ENCODE measurements around the gene CTIF.

The CTIF gene

DNA sequence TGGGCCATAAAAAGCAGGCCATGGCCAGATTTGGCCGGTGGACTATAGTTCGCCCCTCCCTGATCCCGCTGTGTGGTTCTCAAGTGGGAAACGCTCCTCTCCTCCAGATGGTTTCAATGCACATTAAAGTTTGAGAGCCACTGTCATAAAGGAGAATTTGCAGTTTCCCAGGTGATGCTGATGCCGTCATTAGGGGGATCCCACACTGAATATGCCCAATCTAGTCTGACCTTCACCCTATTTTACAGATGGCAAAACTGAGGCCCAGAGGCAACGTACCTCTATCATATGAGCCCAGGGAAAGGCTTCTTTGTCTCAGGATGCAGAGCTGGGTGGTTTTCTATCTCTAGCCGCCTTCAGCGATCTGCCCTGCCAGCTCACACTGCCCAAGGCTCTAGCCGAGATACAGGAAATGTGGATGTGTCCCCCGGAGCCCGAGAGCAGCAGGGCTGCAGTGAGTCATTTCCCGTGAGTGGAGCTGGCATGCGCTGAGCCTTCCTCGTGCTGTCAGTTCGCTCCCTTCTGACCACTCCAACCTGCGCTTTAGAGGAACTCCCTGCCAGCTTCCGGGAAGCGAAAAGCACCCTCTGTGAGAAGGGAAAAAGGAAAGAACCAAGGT is 295.7 kb downstream of the CTIF start:
- H3K9me3 ChIP-seq (ENCODE audit: severe bottlenecking) = no peaks in the 10 kb centered on the region
- H3K27me3 ChIP-seq (ENCODE audit: insufficient read depth, poor library complexity, severe bottlenecking) = no peaks in the 10 kb centered on the region
- H3K4me1 ChIP-seq (ENCODE audit: insufficient read depth, poor library complexity, severe bottlenecking) = peaks cover 48% of the 10 kb centered on the region
- peak overlapping the region; percentile 98 for H3K27ac ChIP-seq (ENCODE audit: poor library complexity, severe bottlenecking)
- ATAC-seq (ENCODE audit: low read depth) (peak; percentile 76), DNase-seq (ENCODE audit: low spot score) (peak; percentile 96)
- no peaks in the 10 kb centered on the region; the same call in 1 of the 2 replicates for H3K36me3 ChIP-seq (ENCODE audit: low read depth)
- H3K4me3 ChIP-seq (ENCODE audit: severe bottlenecking) = peak overlapping the region; percentile 1
- TF ChIP-seq, protein P1, sequence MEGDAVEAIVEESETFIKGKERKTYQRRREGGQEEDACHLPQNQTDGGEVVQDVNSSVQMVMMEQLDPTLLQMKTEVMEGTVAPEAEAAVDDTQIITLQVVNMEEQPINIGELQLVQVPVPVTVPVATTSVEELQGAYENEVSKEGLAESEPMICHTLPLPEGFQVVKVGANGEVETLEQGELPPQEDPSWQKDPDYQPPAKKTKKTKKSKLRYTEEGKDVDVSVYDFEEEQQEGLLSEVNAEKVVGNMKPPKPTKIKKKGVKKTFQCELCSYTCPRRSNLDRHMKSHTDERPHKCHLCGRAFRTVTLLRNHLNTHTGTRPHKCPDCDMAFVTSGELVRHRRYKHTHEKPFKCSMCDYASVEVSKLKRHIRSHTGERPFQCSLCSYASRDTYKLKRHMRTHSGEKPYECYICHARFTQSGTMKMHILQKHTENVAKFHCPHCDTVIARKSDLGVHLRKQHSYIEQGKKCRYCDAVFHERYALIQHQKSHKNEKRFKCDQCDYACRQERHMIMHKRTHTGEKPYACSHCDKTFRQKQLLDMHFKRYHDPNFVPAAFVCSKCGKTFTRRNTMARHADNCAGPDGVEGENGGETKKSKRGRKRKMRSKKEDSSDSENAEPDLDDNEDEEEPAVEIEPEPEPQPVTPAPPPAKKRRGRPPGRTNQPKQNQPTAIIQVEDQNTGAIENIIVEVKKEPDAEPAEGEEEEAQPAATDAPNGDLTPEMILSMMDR (IDR thresholded peaks at IDR 0.05; ENCODE audit: poor library complexity, severe bottlenecking) = no peak

DNA sequence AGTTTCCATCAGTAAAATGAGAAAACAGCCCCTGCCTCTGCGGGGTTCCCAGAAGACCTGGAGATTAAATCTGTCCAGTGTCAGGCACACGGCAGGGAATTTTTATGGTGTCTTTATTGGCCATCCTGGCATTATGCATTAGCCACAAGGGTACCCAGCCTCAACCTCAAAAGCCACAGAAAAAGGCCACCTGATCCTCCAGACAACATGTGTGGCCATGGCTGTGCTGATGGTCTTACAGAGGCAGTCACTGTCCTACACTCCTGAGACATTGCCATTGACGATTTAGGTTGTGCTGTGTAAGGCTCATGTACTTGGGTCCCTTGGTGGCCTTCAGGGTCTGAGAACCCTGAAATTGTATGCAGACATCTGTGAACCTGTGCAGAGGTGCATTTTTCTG is 296.3 kb downstream of the CTIF start:
- ATAC-seq (ENCODE audit: low read depth) (no peak), DNase-seq (ENCODE audit: low spot score) (peak; percentile 9)
- Histone ChIP-seq H3K4me1 (ENCODE audit: insufficient read depth, poor library complexity, severe bottlenecking) (peaks cover 53% of the 10 kb centered on the region), H3K9me3 (ENCODE audit: severe bottlenecking) (no peaks in the 10 kb centered on the region), H3K27ac (ENCODE audit: poor library complexity, severe bottlenecking) (peak overlapping the region; percentile 98), H3K36me3 (ENCODE audit: low read depth) (no peaks in the 10 kb centered on the region; the same call in 1 of the 2 replicates), H3K27me3 (ENCODE audit: insufficient read depth, poor library complexity, severe bottlenecking) (no peaks in the 10 kb centered on the region), H3K4me3 (ENCODE audit: severe bottlenecking) (no peak overlapping the region)
- TF ChIP-seq, protein P1 (IDR thresholded peaks at IDR 0.05; ENCODE audit: poor library complexity, severe bottlenecking) = no peak

DNA sequence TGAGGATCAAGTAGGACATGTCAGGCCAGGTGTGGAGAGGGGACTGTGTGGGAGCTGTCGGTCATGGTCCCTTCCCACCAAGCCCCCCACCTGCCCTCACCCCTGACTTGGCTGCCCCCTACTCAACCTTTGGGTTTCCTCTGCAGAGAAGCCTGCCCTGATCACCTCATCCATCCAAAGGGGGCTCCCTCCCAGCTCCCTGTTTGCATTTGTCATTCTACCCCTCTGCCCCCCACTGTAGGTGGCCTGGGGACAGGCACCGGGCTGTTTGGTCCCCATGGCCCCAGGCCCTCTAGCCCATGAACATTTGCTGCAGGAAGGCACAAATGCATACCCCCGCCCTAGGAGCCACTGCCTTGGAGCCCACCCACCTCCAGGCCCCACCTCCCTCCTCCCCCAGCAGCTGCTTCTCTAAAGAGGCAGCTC is 296.9 kb downstream of the CTIF start:
- ATAC-seq (ENCODE audit: low read depth) = no peak
- Histone ChIP-seq H3K9me3 (ENCODE audit: severe bottlenecking) (no peaks in the 10 kb centered on the region), H3K27me3 (ENCODE audit: insufficient read depth, poor library complexity, severe bottlenecking) (no peaks in the 10 kb centered on the region), H3K36me3 (ENCODE audit: low read depth) (no peaks in the 10 kb centered on the region), H3K27ac (ENCODE audit: poor library complexity, severe bottlenecking) (peak overlapping the region; percentile 98), H3K4me1 (ENCODE audit: insufficient read depth, poor library complexity, severe bottlenecking) (peaks cover 53% of the 10 kb centered on the region), H3K4me3 (ENCODE audit: severe bottlenecking) (no peak overlapping the region)
- TF ChIP-seq, protein P1 (IDR thresholded peaks at IDR 0.05; ENCODE audit: poor library complexity, severe bottlenecking) = no peak
- peak; percentile 38 for DNase-seq (ENCODE audit: low spot score)

DNA sequence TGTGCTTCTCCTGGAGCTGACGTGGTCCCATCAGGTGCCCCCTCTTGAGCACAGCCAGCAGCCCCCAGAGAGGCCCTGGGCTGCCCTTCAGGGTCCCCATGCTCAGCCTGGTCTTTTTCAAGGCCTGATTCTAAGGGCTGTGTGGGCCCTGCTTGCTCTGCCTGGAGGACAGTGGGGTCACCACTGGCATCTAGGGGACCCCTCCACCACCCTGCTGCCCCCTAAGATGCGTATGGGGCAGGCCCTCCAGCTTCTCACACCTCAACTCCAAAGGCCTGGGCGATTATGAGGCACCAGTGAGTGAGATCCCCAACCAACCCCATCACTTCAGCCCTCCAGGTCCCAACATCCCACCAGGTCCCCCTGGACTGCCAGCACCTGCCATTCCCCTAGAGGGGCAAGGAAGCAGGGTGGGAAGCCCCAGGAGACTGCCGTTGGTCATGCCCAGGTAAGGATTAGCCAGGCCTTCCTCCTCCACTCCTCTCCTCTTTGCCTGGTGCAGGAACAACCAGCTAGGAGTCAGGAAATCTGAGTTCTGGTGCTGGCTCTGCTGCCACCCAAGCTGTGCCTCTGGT is 297.5 kb downstream of the CTIF start:
- ATAC-seq (ENCODE audit: low read depth) = no peak
- Histone ChIP-seq H3K9me3 (ENCODE audit: severe bottlenecking) (no peaks in the 10 kb centered on the region), H3K27me3 (ENCODE audit: insufficient read depth, poor library complexity, severe bottlenecking) (no peaks in the 10 kb centered on the region), H3K4me3 (ENCODE audit: severe bottlenecking) (no peak overlapping the region), H3K27ac (ENCODE audit: poor library complexity, severe bottlenecking) (peak overlapping the region; percentile 98), H3K4me1 (ENCODE audit: insufficient read depth, poor library complexity, severe bottlenecking) (peaks cover 57% of the 10 kb centered on the region), H3K36me3 (ENCODE audit: low read depth) (no peaks in the 10 kb centered on the region)
- TF ChIP-seq, protein P1 (IDR thresholded peaks at IDR 0.05; ENCODE audit: poor library complexity, severe bottlenecking) = no peak
- peak; percentile 29 for DNase-seq (ENCODE audit: low spot score)
